ENCODE results near the gene ANAPC16. TPM values are rescaled to one million over a fixed set of nuclear protein-coding genes. Genes with fewer than 3 reads are reported as not detected.
A peak's percentile ranks its signal among the peaks of the same experiment; 100 is the strongest.

ANAPC16 gene
- total and polyA plus RNA-seq, 11 donors, result 124 to 242 (median 179) TPM

GRCh38 chr10:72259491-72260238, 43.9 kb downstream of the ANAPC16 start:
- peaks cover 28 to 90% (median 61%) of the 10 kb centered on the region in 12 donors for H3K4me1 ChIP-seq

DNA sequence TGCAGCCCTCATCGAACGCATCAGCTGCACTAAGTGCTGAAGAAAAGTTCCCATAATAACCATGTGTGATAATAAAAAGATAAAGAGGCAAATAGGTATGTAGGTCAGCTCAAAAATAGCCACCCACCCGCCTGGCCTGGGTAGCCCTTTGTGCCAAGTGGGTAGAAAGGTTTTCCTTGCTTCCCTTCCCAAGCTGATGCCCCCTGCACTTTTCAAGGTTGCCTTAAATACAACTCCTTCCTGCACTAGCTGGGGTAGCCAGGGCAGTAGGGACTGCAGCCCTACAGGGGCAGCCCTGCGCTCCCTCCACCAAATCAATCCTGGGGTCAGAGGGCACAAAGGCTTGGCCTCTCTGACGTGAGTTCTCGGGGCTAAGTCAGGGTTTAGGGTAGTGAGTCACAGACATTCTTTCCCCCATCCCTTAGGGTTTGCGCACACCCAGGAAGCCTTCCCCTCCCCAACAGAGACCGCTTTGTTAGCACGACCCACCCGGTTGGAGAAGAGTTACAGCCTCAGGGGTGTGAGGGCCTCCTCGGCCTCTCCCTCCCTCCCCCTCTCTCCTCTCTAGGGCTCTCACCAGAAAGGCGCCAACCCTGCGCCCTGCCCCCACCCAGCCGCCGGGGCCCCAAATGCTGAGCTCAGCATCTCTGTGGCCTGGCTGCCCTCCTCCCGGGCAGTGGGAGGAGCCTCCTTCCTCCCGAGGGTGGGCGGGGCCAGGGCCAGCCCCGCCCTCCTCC, 44.6 kb downstream of the ANAPC16 start:
- intact Hi-C loops (cut with DNase I), result loop anchor here in 2 of 10 donors (1.0 to 5.0 kb wide), 2 partner anchors 13 to 72 kb away; partner anchors contain the start of gene DDIT4 (in 1 of the 2)
- peak; percentile 85 to 94 (median 88) for DNase-seq
- peak overlapping the region in 10 of 12 donors; percentile 42 to 70 (median 54) for H3K4me3 ChIP-seq

More at GRCh38 chr10:72259491-72260238, 43.9 kb downstream of the ANAPC16 start:
- 25 to 34% (median 26%) methylated on average over 5 of the region's 5 CpGs for WGBS, 4 donors
- DNase-seq (peak in 1 of 5 donors; percentile 33), ATAC-seq (no peak)
- Histone ChIP-seq H3K36me3 (no peaks in the 10 kb centered on the region), H3K9me3 (no peaks in the 10 kb centered on the region), H3K4me3 (no peak overlapping the region), H3K27ac (peak overlapping the region; percentile 75 to 98 (median 92)), H3K27me3 (no peaks in the 10 kb centered on the region)
- intact Hi-C loops (cut with DNase I), result loop anchor here in 4 of 10 donors (1.0 to 5.0 kb wide), 4 partner anchors 13 to 73 kb away; partner anchors contain the start of gene DDIT4 (in 2 of the 4)
- TF ChIP-seq, protein P1, sequence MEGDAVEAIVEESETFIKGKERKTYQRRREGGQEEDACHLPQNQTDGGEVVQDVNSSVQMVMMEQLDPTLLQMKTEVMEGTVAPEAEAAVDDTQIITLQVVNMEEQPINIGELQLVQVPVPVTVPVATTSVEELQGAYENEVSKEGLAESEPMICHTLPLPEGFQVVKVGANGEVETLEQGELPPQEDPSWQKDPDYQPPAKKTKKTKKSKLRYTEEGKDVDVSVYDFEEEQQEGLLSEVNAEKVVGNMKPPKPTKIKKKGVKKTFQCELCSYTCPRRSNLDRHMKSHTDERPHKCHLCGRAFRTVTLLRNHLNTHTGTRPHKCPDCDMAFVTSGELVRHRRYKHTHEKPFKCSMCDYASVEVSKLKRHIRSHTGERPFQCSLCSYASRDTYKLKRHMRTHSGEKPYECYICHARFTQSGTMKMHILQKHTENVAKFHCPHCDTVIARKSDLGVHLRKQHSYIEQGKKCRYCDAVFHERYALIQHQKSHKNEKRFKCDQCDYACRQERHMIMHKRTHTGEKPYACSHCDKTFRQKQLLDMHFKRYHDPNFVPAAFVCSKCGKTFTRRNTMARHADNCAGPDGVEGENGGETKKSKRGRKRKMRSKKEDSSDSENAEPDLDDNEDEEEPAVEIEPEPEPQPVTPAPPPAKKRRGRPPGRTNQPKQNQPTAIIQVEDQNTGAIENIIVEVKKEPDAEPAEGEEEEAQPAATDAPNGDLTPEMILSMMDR (IDR thresholded peaks at IDR 0.05), result no peak
- no peak for TF ChIP-seq POLR2A (IDR thresholded peaks at IDR 0.05)

DNA sequence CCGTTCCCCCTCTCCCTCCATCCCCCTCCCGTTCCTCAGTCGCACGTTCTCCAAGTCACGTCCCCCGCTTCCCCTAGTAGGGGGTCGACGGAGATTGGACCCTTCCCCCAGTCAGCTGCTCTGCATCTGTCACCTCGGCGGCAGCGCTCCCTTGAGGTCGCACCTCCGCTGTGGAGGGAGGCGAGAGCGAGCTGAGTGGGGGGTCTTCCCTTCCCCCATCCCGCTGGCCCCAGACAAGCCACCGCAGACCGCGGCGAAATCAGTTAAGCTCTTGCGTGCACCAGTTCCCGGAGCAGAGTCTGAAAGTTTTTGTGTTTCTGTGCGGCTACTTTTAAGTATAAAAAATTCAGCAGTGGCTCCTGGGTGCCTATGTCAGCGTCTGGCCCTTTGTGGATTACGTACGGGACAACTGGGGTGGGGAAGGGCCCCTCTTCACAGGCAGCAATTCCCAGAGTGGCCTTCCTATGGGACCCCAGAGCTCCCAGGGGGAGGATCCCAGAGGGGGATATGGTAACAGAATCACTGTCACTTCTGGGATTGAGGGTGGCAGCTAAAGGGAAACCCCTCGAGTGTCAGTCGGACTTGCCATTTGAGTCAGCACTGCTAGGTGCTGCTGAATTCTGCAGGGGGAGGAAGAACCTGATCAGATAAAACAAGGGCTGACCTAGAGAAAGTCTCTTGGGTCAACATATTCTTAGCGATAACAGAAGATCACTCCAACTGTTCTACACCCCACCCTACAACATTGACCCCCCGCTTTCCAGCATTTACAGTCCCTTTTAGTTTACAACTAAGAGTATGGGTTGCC, 45.4 kb downstream of the ANAPC16 start:
- H3K4me1 ChIP-seq, result peaks cover 16 to 75% (median 46%) of the 10 kb centered on the region in 12 donors
- intact Hi-C loops (cut with DNase I), result loop anchor here in 2 of 10 donors (1.0 to 5.0 kb wide), 2 partner anchors 12 to 71 kb away; partner anchors contain the start of gene DDIT4 (in 1 of the 2)
- H3K9me3 ChIP-seq, result no peaks in the 10 kb centered on the region
- H3K36me3 ChIP-seq, result no peaks in the 10 kb centered on the region
- H3K4me3 ChIP-seq, result peak overlapping the region; percentile 16 to 70 (median 52)
- DNase-seq (no peak), ATAC-seq (peak in 2 of 4 donors; percentile 1 to 2)
- H3K27me3 ChIP-seq, result no peaks in the 10 kb centered on the region
- TF ChIP-seq, protein P1 (IDR thresholded peaks at IDR 0.05), result peak in 2 of 12 donors; percentile 11 to 22
- no peak for TF ChIP-seq POLR2A (IDR thresholded peaks at IDR 0.05)
- H3K27ac ChIP-seq, result peak overlapping the region; percentile 75 to 98 (median 92)
- 4 to 9% (median 5%) methylated on average over 21 to 30 of the region's 30 CpGs for WGBS, 4 donors

More for the DNA sequence above, 44.6 kb downstream of the ANAPC16 start:
- Histone ChIP-seq H3K27me3 (no peaks in the 10 kb centered on the region), H3K36me3 (no peaks in the 10 kb centered on the region), H3K27ac (peak overlapping the region; percentile 75 to 98 (median 92)), H3K4me1 (peaks cover 23 to 83% (median 53%) of the 10 kb centered on the region in 12 donors), H3K9me3 (no peaks in the 10 kb centered on the region)
- peak in 1 of 2 donors; percentile 35 for TF ChIP-seq POLR2A (IDR thresholded peaks at IDR 0.05)
- TF ChIP-seq, protein P1 (IDR thresholded peaks at IDR 0.05), result no peak
- WGBS, 4 donors, result 8 to 14% (median 11%) methylated on average over 15 to 19 of the region's 19 CpGs
- peak; percentile 81 to 93 (median 90) for ATAC-seq
